GM12875 (cell line): Measurements from ENCODE around the gene CACNG3.

ENCODE experiments used
- H3K4me3 ChIP-seq: one replicate; pipeline ENCODE4 v1.5.1; 2011; ENCODE audit warnings: low read depth, low read length, control low read depth
- TF ChIP-seq, protein P1 (sequence below): IDR thresholded peaks from 2 replicates; pipeline ENCODE4 v1.5.1; 2011; ENCODE audit warnings: low read depth, mild to moderate bottlenecking, control low read depth, inconsistent platforms, low read length, moderate library complexity, borderline replicate concordance; ENCODE audit not compliant: insufficient read depth

The CACNG3 gene

DNA sequence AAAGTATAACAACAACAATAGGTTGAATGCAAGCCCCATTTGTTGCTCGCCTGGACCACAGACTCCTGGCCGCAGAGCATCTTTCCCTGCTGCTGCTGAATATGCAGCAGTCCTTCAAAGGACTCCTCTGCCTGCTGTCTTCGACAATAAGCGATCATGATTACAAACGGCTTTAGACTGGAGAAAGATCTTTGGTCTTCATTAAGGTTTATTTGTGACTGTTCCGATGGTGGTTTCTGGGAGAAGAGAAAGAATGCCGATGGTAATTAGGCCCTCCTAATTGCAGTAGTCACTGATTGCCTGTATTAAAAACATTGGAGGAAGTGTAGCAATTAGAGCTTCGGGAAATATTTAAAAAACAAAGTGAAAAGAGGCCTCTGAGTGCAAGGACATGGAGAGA is 138.2 kb downstream of the CACNG3 start:
- TF ChIP-seq, protein P1, sequence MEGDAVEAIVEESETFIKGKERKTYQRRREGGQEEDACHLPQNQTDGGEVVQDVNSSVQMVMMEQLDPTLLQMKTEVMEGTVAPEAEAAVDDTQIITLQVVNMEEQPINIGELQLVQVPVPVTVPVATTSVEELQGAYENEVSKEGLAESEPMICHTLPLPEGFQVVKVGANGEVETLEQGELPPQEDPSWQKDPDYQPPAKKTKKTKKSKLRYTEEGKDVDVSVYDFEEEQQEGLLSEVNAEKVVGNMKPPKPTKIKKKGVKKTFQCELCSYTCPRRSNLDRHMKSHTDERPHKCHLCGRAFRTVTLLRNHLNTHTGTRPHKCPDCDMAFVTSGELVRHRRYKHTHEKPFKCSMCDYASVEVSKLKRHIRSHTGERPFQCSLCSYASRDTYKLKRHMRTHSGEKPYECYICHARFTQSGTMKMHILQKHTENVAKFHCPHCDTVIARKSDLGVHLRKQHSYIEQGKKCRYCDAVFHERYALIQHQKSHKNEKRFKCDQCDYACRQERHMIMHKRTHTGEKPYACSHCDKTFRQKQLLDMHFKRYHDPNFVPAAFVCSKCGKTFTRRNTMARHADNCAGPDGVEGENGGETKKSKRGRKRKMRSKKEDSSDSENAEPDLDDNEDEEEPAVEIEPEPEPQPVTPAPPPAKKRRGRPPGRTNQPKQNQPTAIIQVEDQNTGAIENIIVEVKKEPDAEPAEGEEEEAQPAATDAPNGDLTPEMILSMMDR, result no peak
- H3K4me3 ChIP-seq, result no peak overlapping the region

DNA sequence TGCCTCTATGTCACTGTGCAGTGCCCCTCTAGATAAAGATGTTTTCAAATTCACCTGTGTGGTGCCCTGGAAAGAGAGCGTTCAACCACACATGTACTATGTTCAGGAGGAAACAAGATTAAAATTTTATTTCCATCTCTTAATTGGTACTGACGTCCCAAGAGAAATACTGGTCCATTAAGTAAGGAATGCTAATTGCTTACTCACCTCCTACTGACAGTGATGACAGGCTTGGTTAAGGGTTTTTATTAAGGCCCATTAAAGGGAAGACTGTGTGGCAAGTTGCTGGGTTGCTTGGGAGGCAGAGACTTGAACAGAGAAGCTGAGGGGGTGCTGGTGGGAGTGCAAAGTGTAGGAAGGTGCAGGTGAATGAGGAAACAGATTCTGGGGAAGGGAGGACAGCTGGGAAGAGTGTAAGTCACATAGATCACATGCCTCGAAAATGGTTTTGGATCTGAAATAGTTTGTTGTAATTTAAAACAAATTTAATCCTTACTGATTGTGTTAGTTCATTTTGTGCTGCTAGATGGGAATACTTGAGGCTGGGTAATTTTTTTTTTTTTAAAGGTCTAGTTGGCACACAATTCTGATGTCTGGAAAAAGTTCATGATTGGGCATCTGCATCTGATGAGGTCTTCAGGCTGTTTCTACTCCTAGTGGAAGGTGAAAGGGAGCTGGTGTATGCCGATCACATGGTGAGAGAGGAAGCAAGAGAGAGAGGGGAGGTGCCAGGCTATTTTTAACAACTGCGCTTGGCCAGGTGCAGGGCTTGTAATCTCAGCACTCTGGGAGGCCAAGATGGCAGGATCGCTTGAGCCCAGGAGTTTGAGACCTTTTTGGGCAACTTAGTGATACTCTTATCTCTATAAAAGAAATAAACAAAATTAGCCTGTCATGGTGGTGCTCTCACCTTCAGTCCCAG is 140.5 kb downstream of the CACNG3 start:
- TF ChIP-seq, protein P1, result no peak
- H3K4me3 ChIP-seq, result no peak overlapping the region

DNA sequence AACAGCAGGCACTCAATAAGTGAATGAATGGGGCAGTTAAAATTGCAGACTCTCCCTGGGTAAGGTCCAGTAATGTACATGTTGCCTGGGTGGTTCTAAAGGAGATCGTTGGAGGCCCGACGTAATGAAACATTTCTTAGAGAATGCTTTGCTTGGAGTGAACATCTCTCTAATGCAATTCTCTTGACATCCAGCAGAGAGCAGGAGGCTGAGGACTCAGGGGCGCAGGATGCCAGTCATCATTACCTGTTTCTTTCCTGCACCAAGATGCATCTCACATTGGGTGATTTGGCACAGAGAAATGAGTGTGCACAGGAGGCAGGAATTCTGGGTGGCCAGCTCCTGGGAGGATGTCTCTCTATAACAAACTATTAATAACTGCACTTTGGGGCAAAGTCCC is 152.9 kb downstream of the CACNG3 start:
- TF ChIP-seq, protein P1, result peak; percentile 40; the same call in 1 of the 2 replicates
- no peak overlapping the region for H3K4me3 ChIP-seq
